ENCODE data around the gene ACSF3.

DNA sequence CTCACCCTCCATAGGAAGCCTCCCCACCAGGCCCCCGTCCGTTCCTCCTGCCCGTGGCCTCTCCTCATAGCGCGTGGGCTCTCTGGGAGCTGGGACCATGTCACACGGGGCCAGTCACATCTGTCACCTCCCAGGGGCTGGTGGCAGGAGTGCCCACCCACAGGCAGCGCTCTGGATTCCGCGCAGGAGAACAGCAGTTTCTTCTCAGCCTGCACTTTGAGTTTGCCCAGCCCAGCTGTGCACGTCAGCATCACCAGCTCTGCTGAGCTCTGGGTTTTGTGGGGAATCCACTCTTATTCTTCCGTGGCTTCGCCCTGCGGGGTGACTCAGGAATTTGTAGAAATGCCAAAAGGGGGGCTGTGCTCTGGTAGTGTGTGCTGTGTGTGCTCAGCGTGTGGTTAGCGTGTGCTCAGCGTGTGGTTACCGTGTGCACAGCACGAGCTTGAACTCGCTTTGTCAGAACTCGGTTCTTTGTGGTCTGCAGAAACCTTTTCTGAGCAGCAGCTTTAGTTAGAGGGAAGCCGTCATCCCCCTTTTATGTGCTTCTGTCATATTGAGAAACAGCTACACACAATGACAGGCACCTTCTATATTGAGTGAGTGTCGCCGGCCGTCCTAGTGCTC is 3.2 kb downstream of the ACSF3 start:
- TF ChIP-seq, protein P1, sequence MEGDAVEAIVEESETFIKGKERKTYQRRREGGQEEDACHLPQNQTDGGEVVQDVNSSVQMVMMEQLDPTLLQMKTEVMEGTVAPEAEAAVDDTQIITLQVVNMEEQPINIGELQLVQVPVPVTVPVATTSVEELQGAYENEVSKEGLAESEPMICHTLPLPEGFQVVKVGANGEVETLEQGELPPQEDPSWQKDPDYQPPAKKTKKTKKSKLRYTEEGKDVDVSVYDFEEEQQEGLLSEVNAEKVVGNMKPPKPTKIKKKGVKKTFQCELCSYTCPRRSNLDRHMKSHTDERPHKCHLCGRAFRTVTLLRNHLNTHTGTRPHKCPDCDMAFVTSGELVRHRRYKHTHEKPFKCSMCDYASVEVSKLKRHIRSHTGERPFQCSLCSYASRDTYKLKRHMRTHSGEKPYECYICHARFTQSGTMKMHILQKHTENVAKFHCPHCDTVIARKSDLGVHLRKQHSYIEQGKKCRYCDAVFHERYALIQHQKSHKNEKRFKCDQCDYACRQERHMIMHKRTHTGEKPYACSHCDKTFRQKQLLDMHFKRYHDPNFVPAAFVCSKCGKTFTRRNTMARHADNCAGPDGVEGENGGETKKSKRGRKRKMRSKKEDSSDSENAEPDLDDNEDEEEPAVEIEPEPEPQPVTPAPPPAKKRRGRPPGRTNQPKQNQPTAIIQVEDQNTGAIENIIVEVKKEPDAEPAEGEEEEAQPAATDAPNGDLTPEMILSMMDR (IDR thresholded peaks at IDR 0.05 in 4 of 5, conservative IDR thresholded peaks at IDR 0.05 in 1 of 5) = no peak
- TF ChIP-seq POLR2A (IDR thresholded peaks at IDR 0.05) = no peak

Measured in gastrocnemius medialis (tissue), 4 donors.